ENCODE results near the gene GPD2. TPM values are rescaled to one million over a fixed set of nuclear protein-coding genes. Genes with fewer than 3 reads are reported as not detected.

Gene GPD2
- total and polyA plus RNA-seq, 7 experiments from 2014 or later = 2.9 to 17.1 (median 10.2) TPM

DNA sequence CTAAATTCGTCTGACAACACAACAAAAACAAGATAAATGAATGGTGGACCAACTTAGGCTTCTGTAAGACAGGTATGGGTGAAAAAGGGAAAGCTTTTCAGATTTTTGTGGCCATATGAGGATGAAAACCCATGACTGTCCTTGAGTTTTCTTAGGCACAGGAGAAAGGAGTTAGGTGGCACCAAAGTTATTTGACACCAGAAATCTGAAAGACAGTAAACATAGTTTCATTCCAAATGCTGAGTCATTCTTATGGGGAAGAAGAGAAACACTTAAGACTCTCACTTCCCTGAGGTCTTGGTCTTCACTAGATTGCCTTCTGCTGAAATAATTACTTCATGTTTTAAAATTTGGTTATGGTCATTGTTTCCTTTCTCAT is 5.2 kb upstream of the GPD2 start:
- ChIA-PET POLR2A (no interaction called here), CTCF (no interaction called here)
- Histone ChIP-seq H3K4me3 (ENCODE audit: low read length) (no peak overlapping the region), H3K27me3 (ENCODE audit: control insufficient read depth in 2 of 2, insufficient read depth in 2 of 2, low read length in 2 of 2) (no peaks in the 10 kb centered on the region), H3K9me3 (ENCODE audit: control insufficient read depth in 2 of 3, low read length in 3 of 3) (no peaks in the 10 kb centered on the region), H3K4me1 (ENCODE audit: control insufficient read depth in 2 of 2, insufficient read depth in 2 of 2, low read length in 2 of 2) (no peaks in the 10 kb centered on the region), H3K27ac (ENCODE audit: low read depth, low read length) (no peak overlapping the region), H3K36me3 (ENCODE audit: control insufficient read depth in 2 of 3, insufficient read depth in 3 of 3, low read length in 3 of 3) (no peaks in the 10 kb centered on the region)
- no peaks in the 10 kb centered on the region for H3K9me3 Mint-ChIP-seq
- H3K4me1 Mint-ChIP-seq = peaks cover 0 to 23% (median 0%) of the 10 kb centered on the region in 7 donors
- ATAC-seq = peak; percentile 29
- peaks cover 0 to 4% (median 0%) of the 10 kb centered on the region in 5 donors for H3K27me3 Mint-ChIP-seq
- H3K36me3 Mint-ChIP-seq = no peaks in the 10 kb centered on the region
- DNase-seq = no peak
- H3K27ac Mint-ChIP-seq = peak overlapping the region in 1 of 9 donors; percentile 52
- H3K4me3 Mint-ChIP-seq = peak overlapping the region in 1 of 10 donors; percentile 39
- intact Hi-C loops (cut with micrococcal nuclease) = loop anchor here in 1 of 2 donors (10.0 kb wide), 1 partner anchor 1444 kb away; the partner anchor contains the start of gene ACVR1

DNA sequence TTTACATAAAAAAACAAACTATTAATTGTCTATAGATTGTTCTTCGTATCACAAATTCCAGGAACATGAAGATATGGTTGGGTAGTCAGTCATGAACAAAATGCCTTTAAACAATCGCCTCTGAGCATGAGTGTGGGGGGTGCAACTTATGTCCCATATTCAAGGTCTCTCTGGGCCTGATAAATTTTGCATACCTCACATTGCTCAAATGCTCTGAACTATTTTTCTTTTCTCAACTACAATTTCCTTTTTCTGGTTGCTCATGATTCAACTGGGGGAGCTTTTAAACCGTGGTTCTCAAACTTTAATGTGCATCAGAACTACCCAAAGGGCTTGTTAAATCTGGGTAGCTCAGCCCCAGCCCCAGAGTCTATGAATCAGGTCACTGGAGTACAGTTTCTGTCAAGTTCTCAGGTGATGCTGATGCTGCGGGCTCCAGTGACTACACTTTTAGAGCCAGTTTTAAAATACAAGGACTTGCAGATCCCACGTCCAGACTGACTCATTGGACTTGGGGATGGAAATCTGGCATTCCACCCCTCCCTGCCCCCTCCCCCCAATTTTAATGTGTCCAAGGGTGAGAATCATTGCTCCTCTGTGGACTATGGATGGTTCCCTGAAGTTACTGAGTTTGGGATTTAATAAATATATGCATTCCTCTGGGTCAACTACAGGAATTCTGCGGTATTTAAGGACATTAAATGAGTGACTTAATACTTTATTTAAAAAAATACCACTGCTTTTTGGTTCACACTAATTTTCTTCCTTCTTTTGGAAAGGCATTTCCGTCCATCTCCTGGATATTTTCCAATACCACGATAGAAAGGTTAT is 1.5 kb upstream of the GPD2 start:
- Mint-ChIP-seq H3K4me3 (peak overlapping the region; percentile 60 to 99 (median 90)), H3K27me3 (no peaks in the 10 kb centered on the region), H3K9me3 (no peaks in the 10 kb centered on the region), H3K27ac (peak overlapping the region; percentile 36 to 91 (median 75)), H3K4me1 (peaks cover 22 to 49% (median 27%) of the 10 kb centered on the region in 7 donors), H3K36me3 (peaks cover 0 to 2% (median 0%) of the 10 kb centered on the region in 5 donors)
- H3K9me3 ChIP-seq (ENCODE audit: control insufficient read depth in 2 of 3, low read length in 3 of 3) = no peaks in the 10 kb centered on the region
- H3K36me3 ChIP-seq (ENCODE audit: control insufficient read depth in 2 of 3, insufficient read depth in 3 of 3, low read length in 3 of 3) = no peaks in the 10 kb centered on the region
- intact Hi-C loops (cut with micrococcal nuclease) = loop anchor here in 1 of 2 donors (5.0 to 10.0 kb wide), 2 partner anchors 38 to 1440 kb away; partner anchors contain the start of gene ACVR1
- no peaks in the 10 kb centered on the region for H3K27me3 ChIP-seq (ENCODE audit: control insufficient read depth in 2 of 2, insufficient read depth in 2 of 2, low read length in 2 of 2)
- CTCF ChIA-PET = interaction anchor here (0.9 kb wide), 1 partner anchor 34 kb away, joined by 4 read pairs; no protein-coding TSS in a partner anchor
- peak overlapping the region; percentile 71 for H3K27ac ChIP-seq (ENCODE audit: low read depth, low read length)
- ATAC-seq (peak; percentile 24), DNase-seq (peak in 6 of 9 donors; percentile 13 to 36 (median 24))
- H3K4me1 ChIP-seq (ENCODE audit: control insufficient read depth in 2 of 2, insufficient read depth in 2 of 2, low read length in 2 of 2) = peaks cover 16 to 18% of the 10 kb centered on the region in 2 donors
- no peak overlapping the region for H3K4me3 ChIP-seq (ENCODE audit: low read length)
- POLR2A ChIA-PET = interaction anchor here (0.9 to 5.8 kb wide), 4 partner anchors 33 to 100 kb away, joined by 3 to 33 read pairs (median 15); no protein-coding TSS in a partner anchor

DNA sequence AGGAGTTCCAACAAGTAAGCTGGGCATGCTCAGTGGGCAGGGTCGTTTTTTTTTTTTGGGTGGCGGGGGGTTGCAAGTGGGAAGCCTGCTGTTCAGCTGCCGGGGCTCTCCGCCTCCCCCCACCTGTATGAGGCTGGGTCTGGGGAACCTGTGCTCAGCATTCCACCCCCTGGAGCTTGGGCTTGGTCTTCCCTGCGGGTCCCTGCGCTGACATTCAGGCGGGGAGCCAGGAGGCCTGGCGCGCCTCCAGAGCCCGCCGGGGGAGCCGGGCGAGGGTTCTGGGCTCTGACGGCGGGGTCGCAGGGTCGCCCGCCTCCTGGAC is 822 bp upstream of the GPD2 start:
- ATAC-seq = peak; percentile 2
- peak overlapping the region; percentile 36 to 91 (median 75) for H3K27ac Mint-ChIP-seq
- peaks cover 16 to 18% of the 10 kb centered on the region in 2 donors for H3K4me1 ChIP-seq (ENCODE audit: control insufficient read depth in 2 of 2, insufficient read depth in 2 of 2, low read length in 2 of 2)

DNA sequence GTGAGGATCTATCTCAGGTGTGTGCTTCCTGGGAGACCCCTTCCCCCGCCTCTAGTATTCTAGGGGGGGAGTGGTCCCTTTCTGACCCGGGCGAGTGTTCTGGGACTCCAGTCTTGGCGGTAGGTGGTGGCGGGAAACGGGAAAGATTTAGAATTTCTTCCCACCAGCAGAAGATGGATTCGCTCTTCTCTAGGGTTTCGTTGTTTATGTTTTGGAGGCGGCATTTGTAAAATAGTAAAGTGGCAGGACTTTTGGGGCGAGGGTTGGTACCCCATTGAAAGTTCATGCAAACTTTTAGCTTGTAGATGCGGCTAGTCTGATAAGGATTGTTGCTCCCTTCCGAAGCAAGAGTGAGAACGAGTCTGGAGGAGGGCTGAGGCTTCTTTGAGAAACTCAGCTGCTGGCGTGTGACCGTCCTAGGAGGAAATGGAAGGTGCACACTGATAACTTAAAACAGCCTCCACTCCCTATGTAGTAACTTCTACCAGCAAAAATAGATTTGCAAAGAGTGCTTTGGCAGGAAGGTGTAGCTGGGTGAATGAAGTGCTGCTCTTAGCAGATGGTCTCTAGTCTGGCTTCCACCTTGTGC is 412 bp downstream of the GPD2 start:
- peak overlapping the region; percentile 71 for H3K27ac ChIP-seq (ENCODE audit: low read depth, low read length)
- no peaks in the 10 kb centered on the region for H3K36me3 ChIP-seq (ENCODE audit: control insufficient read depth in 2 of 3, insufficient read depth in 3 of 3, low read length in 3 of 3)
- peak overlapping the region; percentile 72 for H3K4me3 ChIP-seq (ENCODE audit: low read length)
- H3K4me1 Mint-ChIP-seq = peaks cover 25 to 48% (median 38%) of the 10 kb centered on the region in 7 donors
- peaks cover 0 to 14% (median 0%) of the 10 kb centered on the region in 5 donors for H3K36me3 Mint-ChIP-seq
- H3K27me3 ChIP-seq (ENCODE audit: control insufficient read depth in 2 of 2, insufficient read depth in 2 of 2, low read length in 2 of 2) = no peaks in the 10 kb centered on the region
- peak; percentile 36 for ATAC-seq
- CTCF ChIA-PET = no interaction called here
- no peaks in the 10 kb centered on the region for H3K9me3 Mint-ChIP-seq
- H3K27me3 Mint-ChIP-seq = no peaks in the 10 kb centered on the region
- intact Hi-C loops (cut with micrococcal nuclease) = loop anchor here (1.0 to 10.0 kb wide), 7 partner anchors 35 to 1438 kb away; partner anchors contain the start of genes ACVR1 (in 1 of the 2) and NR4A2 (in 1 of the 2)
- peak in 8 of 9 donors; percentile 13 to 44 (median 32) for DNase-seq
- no peaks in the 10 kb centered on the region for H3K9me3 ChIP-seq (ENCODE audit: control insufficient read depth in 2 of 3, low read length in 3 of 3)
- H3K4me3 Mint-ChIP-seq = peak overlapping the region; percentile 87 to 100 (median 98)
- POLR2A ChIA-PET = interaction anchor here (3.0 to 5.8 kb wide), 3 partner anchors 36 to 102 kb away, joined by 12 to 33 read pairs (median 20); no protein-coding TSS in a partner anchor
- H3K27ac Mint-ChIP-seq = peak overlapping the region; percentile 93 to 98 (median 95)
- peaks cover 16 to 18% of the 10 kb centered on the region in 2 donors for H3K4me1 ChIP-seq (ENCODE audit: control insufficient read depth in 2 of 2, insufficient read depth in 2 of 2, low read length in 2 of 2)

More for the DNA sequence above, 822 bp upstream of the GPD2 start:
- peak in 1 of 9 donors; percentile 10 for DNase-seq
- Mint-ChIP-seq H3K27me3 (no peaks in the 10 kb centered on the region), H3K9me3 (no peaks in the 10 kb centered on the region), H3K4me3 (peak overlapping the region; percentile 60 to 99 (median 91)), H3K4me1 (peaks cover 25 to 51% (median 34%) of the 10 kb centered on the region in 7 donors), H3K36me3 (peaks cover 0 to 7% (median 0%) of the 10 kb centered on the region in 5 donors)
- Histone ChIP-seq H3K27me3 (ENCODE audit: control insufficient read depth in 2 of 2, insufficient read depth in 2 of 2, low read length in 2 of 2) (no peaks in the 10 kb centered on the region), H3K9me3 (ENCODE audit: control insufficient read depth in 2 of 3, low read length in 3 of 3) (no peaks in the 10 kb centered on the region), H3K27ac (ENCODE audit: low read depth, low read length) (peak overlapping the region; percentile 71), H3K36me3 (ENCODE audit: control insufficient read depth in 2 of 3, insufficient read depth in 3 of 3, low read length in 3 of 3) (no peaks in the 10 kb centered on the region), H3K4me3 (ENCODE audit: low read length) (peak overlapping the region; percentile 72)
- intact Hi-C loops (cut with micrococcal nuclease) = loop anchor here in 1 of 2 donors (5.0 to 10.0 kb wide), 2 partner anchors 37 to 1439 kb away; partner anchors contain the start of gene ACVR1
- CTCF ChIA-PET = interaction anchor here (0.9 kb wide), 1 partner anchor 35 kb away, joined by 4 read pairs; no protein-coding TSS in a partner anchor
- POLR2A ChIA-PET = interaction anchor here (0.9 to 5.8 kb wide), 4 partner anchors 34 to 101 kb away, joined by 3 to 33 read pairs (median 15); no protein-coding TSS in a partner anchor

DNA sequence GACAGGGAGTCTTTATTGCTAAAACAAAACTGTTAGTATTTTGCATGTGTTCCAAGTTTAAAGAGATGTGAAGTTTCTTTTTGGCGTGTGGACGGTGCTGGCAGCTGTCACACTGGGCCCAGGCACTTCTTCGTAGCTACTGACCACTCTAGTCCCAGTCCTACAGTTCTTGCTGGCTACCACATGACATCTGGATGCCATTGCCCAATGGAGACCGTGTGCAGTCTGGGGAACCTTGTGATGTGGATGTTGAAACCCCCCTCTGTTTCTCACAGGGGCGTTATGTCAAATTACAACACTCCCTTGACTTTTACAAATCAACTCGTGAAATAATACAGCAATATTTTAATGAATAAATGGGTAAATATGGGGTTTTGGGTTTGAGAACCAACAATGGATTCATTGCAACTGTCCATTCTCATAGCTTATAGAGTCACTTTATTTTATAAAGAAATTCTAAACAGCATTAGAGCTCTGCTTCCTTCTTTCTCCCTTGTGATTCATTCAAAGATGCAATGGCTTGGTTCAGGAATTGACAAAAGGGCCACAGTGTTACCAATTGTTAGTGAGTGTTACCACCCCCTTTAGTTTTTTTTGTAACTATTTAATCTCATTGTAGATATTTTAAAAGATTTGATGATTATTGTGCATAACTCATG is 1.2 kb downstream of the GPD2 start:
- ChIA-PET CTCF (no interaction called here), POLR2A (interaction anchor here (0.8 to 5.8 kb wide), 4 partner anchors 37 to 103 kb away, joined by 3 to 33 read pairs (median 16); no protein-coding TSS in a partner anchor)
- ATAC-seq = peak; percentile 32
- Histone ChIP-seq H3K27me3 (ENCODE audit: control insufficient read depth in 2 of 2, insufficient read depth in 2 of 2, low read length in 2 of 2) (no peaks in the 10 kb centered on the region), H3K27ac (ENCODE audit: low read depth, low read length) (no peak overlapping the region), H3K9me3 (ENCODE audit: control insufficient read depth in 2 of 3, low read length in 3 of 3) (no peaks in the 10 kb centered on the region), H3K36me3 (ENCODE audit: control insufficient read depth in 2 of 3, insufficient read depth in 3 of 3, low read length in 3 of 3) (no peaks in the 10 kb centered on the region), H3K4me1 (ENCODE audit: control insufficient read depth in 2 of 2, insufficient read depth in 2 of 2, low read length in 2 of 2) (peaks cover 16 to 18% of the 10 kb centered on the region in 2 donors), H3K4me3 (ENCODE audit: low read length) (peak overlapping the region; percentile 72)
- no peaks in the 10 kb centered on the region for H3K27me3 Mint-ChIP-seq
- peak overlapping the region; percentile 87 to 100 (median 98) for H3K4me3 Mint-ChIP-seq
- peak overlapping the region; percentile 30 to 98 (median 95) for H3K27ac Mint-ChIP-seq
- peaks cover 0 to 14% (median 0%) of the 10 kb centered on the region in 5 donors for H3K36me3 Mint-ChIP-seq
- intact Hi-C loops (cut with micrococcal nuclease) = loop anchor here (2.0 to 10.0 kb wide), 3 partner anchors 35 to 1437 kb away; partner anchors contain the start of gene ACVR1 (in 1 of the 2)
- no peaks in the 10 kb centered on the region for H3K9me3 Mint-ChIP-seq
- no peak for DNase-seq
- H3K4me1 Mint-ChIP-seq = peaks cover 25 to 46% (median 38%) of the 10 kb centered on the region in 7 donors
